Nephron (organoid): ENCODE measurements around the gene PRKAG2.

Experiments
- H3K27ac Mint-ChIP-seq, 3 experiments: 2 replicates each; pipeline ENCODE4 v1.8.0; 2020; ENCODE audit warnings: mixed read lengths in 3 of 3, mild to moderate bottlenecking in 2 of 3, moderate library complexity in 1 of 3
- H3K27me3 Mint-ChIP-seq: 2 replicates; pipeline ENCODE4 v1.8.0; 2021; ENCODE audit warnings: low read depth, mild to moderate bottlenecking, moderate library complexity, mixed read lengths
- H3K36me3 Mint-ChIP-seq: 2 replicates; pipeline ENCODE4 v1.8.0; 2020; ENCODE audit warnings: low read depth, mixed read lengths
- H3K4me1 Mint-ChIP-seq: 2 replicates; pipeline ENCODE4 v1.8.0; 2020; ENCODE audit warnings: mixed read lengths
- H3K4me3 Mint-ChIP-seq, 3 experiments: 2 replicates each; pipeline ENCODE4 v1.8.0; 2020; ENCODE audit warnings: mild to moderate bottlenecking in 3 of 3, mixed read lengths in 3 of 3, moderate library complexity in 2 of 3
- H3K9me3 Mint-ChIP-seq: 2 replicates; pipeline ENCODE4 v1.8.0; 2020; ENCODE audit warnings: mixed read lengths
- CTCF ChIP-seq, 3 experiments: fragments of 200-600 bp; sonication (generic); IDR thresholded peaks; one replicate each; pipeline ENCODE4 v1.5.0; 2021; ENCODE audit warnings: antibody characterized with exemption in 3 of 3; ENCODE audit not compliant: unreplicated experiment in 3 of 3

Gene PRKAG2

GRCh38 chr7:151903249-151904032 lies 26.5 kb upstream of the PRKAG2 start:
- peaks cover 2% of the 10 kb centered on the region for H3K9me3 Mint-ChIP-seq

GRCh38 chr7:151902311-151902710 lies 25.4 kb upstream of the PRKAG2 start:
- Mint-ChIP-seq H3K27ac (no peak overlapping the region), H3K4me3 (no peak overlapping the region), H3K36me3 (peaks cover 4% of the 10 kb centered on the region), H3K4me1 (peaks cover 52% of the 10 kb centered on the region), H3K9me3 (peaks cover 2% of the 10 kb centered on the region), H3K27me3 (peaks cover 55% of the 10 kb centered on the region)
- no peak for TF ChIP-seq CTCF (IDR thresholded peaks at IDR 0.05; ENCODE audit: unreplicated experiment in 3 of 3)

More at GRCh38 chr7:151903249-151904032, 26.5 kb upstream of the PRKAG2 start:
- Mint-ChIP-seq H3K27ac (no peak overlapping the region), H3K4me1 (peaks cover 47% of the 10 kb centered on the region), H3K27me3 (peaks cover 48% of the 10 kb centered on the region), H3K4me3 (no peak overlapping the region), H3K36me3 (peaks cover 4% of the 10 kb centered on the region)
- TF ChIP-seq CTCF (IDR thresholded peaks at IDR 0.05; ENCODE audit: unreplicated experiment in 3 of 3), result no peak

- Mint-ChIP-seq H3K9me3 (peaks cover 2% of the 10 kb centered on the region), H3K27ac (no peak overlapping the region)
Measured at GRCh38 chr7:151901828-151902227, 24.9 kb upstream of the PRKAG2 start.

GRCh38 chr7:151900986-151901621 lies 24.2 kb upstream of the PRKAG2 start:
- peaks cover 4% of the 10 kb centered on the region for H3K36me3 Mint-ChIP-seq
- H3K9me3 Mint-ChIP-seq, result peaks cover 2% of the 10 kb centered on the region
- no peak overlapping the region for H3K4me3 Mint-ChIP-seq
- TF ChIP-seq CTCF (IDR thresholded peaks at IDR 0.05; ENCODE audit: unreplicated experiment in 3 of 3), result no peak
- H3K27ac Mint-ChIP-seq, result no peak overlapping the region
- H3K4me1 Mint-ChIP-seq, result peaks cover 53% of the 10 kb centered on the region
- H3K27me3 Mint-ChIP-seq, result peaks cover 51% of the 10 kb centered on the region

More at GRCh38 chr7:151901828-151902227, 24.9 kb upstream of the PRKAG2 start:
- peaks cover 53% of the 10 kb centered on the region for H3K4me1 Mint-ChIP-seq
- no peak for TF ChIP-seq CTCF (IDR thresholded peaks at IDR 0.05; ENCODE audit: unreplicated experiment in 3 of 3)
- H3K4me3 Mint-ChIP-seq, result no peak overlapping the region
- peaks cover 52% of the 10 kb centered on the region for H3K27me3 Mint-ChIP-seq
- H3K36me3 Mint-ChIP-seq, result peaks cover 4% of the 10 kb centered on the region

GRCh38 chr7:151900591-151900985 lies 23.7 kb upstream of the PRKAG2 start:
- Mint-ChIP-seq H3K9me3 (peaks cover 2% of the 10 kb centered on the region), H3K4me1 (peaks cover 51% of the 10 kb centered on the region), H3K36me3 (peaks cover 4% of the 10 kb centered on the region), H3K27me3 (peaks cover 53% of the 10 kb centered on the region), H3K27ac (no peak overlapping the region), H3K4me3 (no peak overlapping the region)
- no peak for TF ChIP-seq CTCF (IDR thresholded peaks at IDR 0.05; ENCODE audit: unreplicated experiment in 3 of 3)
